ENCODE results near the gene RUNX2.
"Not testable (repeated sequence)": the region's sequence is repeated elsewhere in the genome, so short reads cannot be mapped to it uniquely, and the experiment has no call there.

Gene RUNX2

GRCh38 chr6:45558858-45559257, 230.7 kb downstream of the RUNX2 start:
- no peak overlapping the region for H2AFZ ChIP-seq (ENCODE audit: low read depth)
- no peaks in the 10 kb centered on the region for H3K27me3 ChIP-seq (ENCODE audit: insufficient read depth, low read depth)
- peak overlapping the region; percentile 37; the same call in 1 of the 2 replicates for H3K27ac ChIP-seq
- H3K79me2 ChIP-seq (ENCODE audit: insufficient read depth, low read depth) = no peaks in the 10 kb centered on the region
- H3K36me3 ChIP-seq (ENCODE audit: insufficient read depth) = 0 out of 2 replicates have a peak, but pooled peaks cover 3% of the 10 kb centered on the region
- peak overlapping the region; percentile 79 for H3K4me2 ChIP-seq
- H3K9ac ChIP-seq = no peak overlapping the region
- peaks cover 86% of the 10 kb centered on the region for H3K4me1 ChIP-seq (ENCODE audit: low read depth, poor library complexity, severe bottlenecking)
- no peak overlapping the region for H3K4me3 ChIP-seq (IDR thresholded peaks at IDR 0.05; ENCODE audit: insufficient read depth, low read depth, low read length)
- H4K20me1 ChIP-seq (ENCODE audit: insufficient read depth) = no peaks in the 10 kb centered on the region
- no peak for TF ChIP-seq CTCF (conservative IDR thresholded peaks at IDR 0.05; ENCODE audit: low read depth, low read length)

- H3K27me3 ChIP-seq (ENCODE audit: insufficient read depth, low read depth); H3K36me3 ChIP-seq (ENCODE audit: insufficient read depth); H3K27ac ChIP-seq; H2AFZ ChIP-seq (ENCODE audit: low read depth); H3K4me3 ChIP-seq (IDR thresholded peaks at IDR 0.05; ENCODE audit: insufficient read depth, low read depth, low read length); H3K9ac ChIP-seq; H3K79me2 ChIP-seq (ENCODE audit: insufficient read depth, low read depth); H4K20me1 ChIP-seq (ENCODE audit: insufficient read depth): not testable (repeated sequence)
- Histone ChIP-seq H3K4me1 (ENCODE audit: low read depth, poor library complexity, severe bottlenecking) (peaks cover 74% of the 10 kb centered on the region), H3K4me2 (peak overlapping the region; percentile 79; the same call in 1 of the 2 replicates)
Measured at GRCh38 chr6:45560321-45560820, 232.2 kb downstream of the RUNX2 start.

- Histone ChIP-seq H3K4me3 (IDR thresholded peaks at IDR 0.05; ENCODE audit: insufficient read depth, low read depth, low read length) (no peak overlapping the region), H2AFZ (ENCODE audit: low read depth) (no peak overlapping the region), H3K36me3 (ENCODE audit: insufficient read depth) (0 out of 2 replicates have a peak, but pooled peaks cover 3% of the 10 kb centered on the region), H4K20me1 (ENCODE audit: insufficient read depth) (no peaks in the 10 kb centered on the region), H3K4me2 (no peak overlapping the region), H3K27me3 (ENCODE audit: insufficient read depth, low read depth) (no peaks in the 10 kb centered on the region), H3K27ac (no peak overlapping the region), H3K4me1 (ENCODE audit: low read depth, poor library complexity, severe bottlenecking) (peaks cover 56% of the 10 kb centered on the region), H3K79me2 (ENCODE audit: insufficient read depth, low read depth) (no peaks in the 10 kb centered on the region), H3K9ac (no peak overlapping the region)
- TF ChIP-seq CTCF (conservative IDR thresholded peaks at IDR 0.05; ENCODE audit: low read depth, low read length) = no peak
Measured at GRCh38 chr6:45562171-45562570, 234.0 kb downstream of the RUNX2 start.

- no peak overlapping the region for H3K4me3 ChIP-seq (IDR thresholded peaks at IDR 0.05; ENCODE audit: insufficient read depth, low read depth, low read length)
- peaks cover 47% of the 10 kb centered on the region for H3K4me1 ChIP-seq (ENCODE audit: low read depth, poor library complexity, severe bottlenecking)
- no peak overlapping the region for H3K4me2 ChIP-seq
- H3K27me3 ChIP-seq (ENCODE audit: insufficient read depth, low read depth) = no peaks in the 10 kb centered on the region
- no peak overlapping the region for H3K27ac ChIP-seq
- no peak overlapping the region for H3K9ac ChIP-seq
- no peak for TF ChIP-seq CTCF (conservative IDR thresholded peaks at IDR 0.05; ENCODE audit: low read depth, low read length)
- H2AFZ ChIP-seq (ENCODE audit: low read depth) = no peak overlapping the region
- no peaks in the 10 kb centered on the region for H3K79me2 ChIP-seq (ENCODE audit: insufficient read depth, low read depth)
- H4K20me1 ChIP-seq (ENCODE audit: insufficient read depth) = no peaks in the 10 kb centered on the region
- no peaks in the 10 kb centered on the region for H3K36me3 ChIP-seq (ENCODE audit: insufficient read depth)
Measured at GRCh38 chr6:45563041-45563440, 234.9 kb downstream of the RUNX2 start.

GRCh38 chr6:45563844-45564243, 235.7 kb downstream of the RUNX2 start:
- H4K20me1 ChIP-seq (ENCODE audit: insufficient read depth) = no peaks in the 10 kb centered on the region
- H3K79me2 ChIP-seq (ENCODE audit: insufficient read depth, low read depth) = no peaks in the 10 kb centered on the region
- H3K4me2 ChIP-seq = no peak overlapping the region
- H2AFZ ChIP-seq (ENCODE audit: low read depth) = no peak overlapping the region
- H3K36me3 ChIP-seq (ENCODE audit: insufficient read depth) = no peaks in the 10 kb centered on the region
- no peak for TF ChIP-seq CTCF (conservative IDR thresholded peaks at IDR 0.05; ENCODE audit: low read depth, low read length)
- H3K4me1 ChIP-seq (ENCODE audit: low read depth, poor library complexity, severe bottlenecking) = peaks cover 39% of the 10 kb centered on the region
- H3K9ac ChIP-seq = no peak overlapping the region
- no peak overlapping the region for H3K27ac ChIP-seq
- H3K27me3 ChIP-seq (ENCODE audit: insufficient read depth, low read depth) = no peaks in the 10 kb centered on the region
- no peak overlapping the region for H3K4me3 ChIP-seq (IDR thresholded peaks at IDR 0.05; ENCODE audit: insufficient read depth, low read depth, low read length)
